Activated CD4-positive, CD25-positive, alpha-beta regulatory T cell treated with anti-CD3 and anti-CD28 coated beads, Interleukin-2, amount 50 U/mL, for 24 hours (primary cell): ENCODE results near the gene SYNPR.

ENCODE experiments used
- ATAC-seq, 2 donors: fragments of 150-1000 bp; cut with Tn5 transposase; one replicate each; pipeline ENCODE4 v1.10.0; 2021; ENCODE audit warnings: mild to moderate bottlenecking in 1 of 2, moderate library complexity in 1 of 2

SYNPR gene

DNA sequence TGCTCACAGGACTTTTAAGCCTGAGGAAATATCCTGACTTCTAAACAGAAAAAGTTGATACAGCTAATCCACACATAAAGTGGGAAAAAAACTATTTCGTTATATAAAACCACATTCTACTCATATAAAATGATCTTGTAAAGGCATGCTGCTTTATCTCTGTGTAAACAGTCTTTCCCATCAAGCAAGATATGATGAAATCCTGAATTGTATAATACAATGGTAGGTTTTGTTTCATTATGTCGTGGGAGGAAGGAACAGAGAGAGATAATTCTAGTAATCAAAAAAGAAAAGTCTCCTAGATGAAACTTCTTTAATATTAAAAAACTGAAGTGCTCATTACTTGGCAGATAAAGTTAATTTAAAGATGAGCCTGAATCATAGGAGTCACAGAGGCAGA lies 281.8 kb downstream of the SYNPR start:
- no peak for ATAC-seq

DNA sequence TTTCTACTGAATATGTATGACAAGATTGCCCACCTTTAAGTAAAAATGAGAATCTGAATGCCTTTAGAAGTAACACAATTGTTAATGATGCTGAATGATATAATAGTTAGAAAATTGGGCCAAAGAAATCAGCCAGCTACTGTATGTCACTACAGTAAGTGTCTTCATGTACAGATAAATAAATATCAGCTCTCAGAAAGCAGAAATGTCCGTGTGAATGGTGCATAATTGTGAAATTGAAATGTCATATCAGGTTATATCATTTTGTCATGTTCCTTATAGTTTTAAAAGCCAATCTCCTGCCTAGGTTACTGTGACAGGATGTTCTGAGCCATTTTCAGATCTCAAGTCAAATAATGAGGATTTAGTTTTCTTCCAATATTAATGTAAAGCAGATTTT lies 283.8 kb downstream of the SYNPR start:
- no peak for ATAC-seq

DNA sequence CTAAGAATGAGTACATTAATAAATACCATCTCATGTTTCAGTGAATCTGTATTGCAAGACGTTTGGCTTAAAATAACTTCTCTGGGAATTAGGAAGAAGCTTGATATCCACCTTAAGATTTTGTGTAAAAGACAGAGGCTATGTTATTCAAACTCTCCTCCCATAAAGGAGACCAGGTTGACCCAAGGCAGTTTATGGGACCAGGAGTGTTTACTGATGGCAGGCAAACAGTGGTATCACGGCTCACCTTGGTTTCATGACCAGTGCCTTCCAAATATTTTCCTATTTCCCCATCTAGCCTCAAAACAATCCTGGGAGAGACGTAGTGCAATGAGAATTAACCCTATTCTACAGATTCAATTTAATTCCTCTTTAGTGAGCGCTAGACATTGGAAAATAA lies 284.2 kb downstream of the SYNPR start:
- no peak for ATAC-seq

DNA sequence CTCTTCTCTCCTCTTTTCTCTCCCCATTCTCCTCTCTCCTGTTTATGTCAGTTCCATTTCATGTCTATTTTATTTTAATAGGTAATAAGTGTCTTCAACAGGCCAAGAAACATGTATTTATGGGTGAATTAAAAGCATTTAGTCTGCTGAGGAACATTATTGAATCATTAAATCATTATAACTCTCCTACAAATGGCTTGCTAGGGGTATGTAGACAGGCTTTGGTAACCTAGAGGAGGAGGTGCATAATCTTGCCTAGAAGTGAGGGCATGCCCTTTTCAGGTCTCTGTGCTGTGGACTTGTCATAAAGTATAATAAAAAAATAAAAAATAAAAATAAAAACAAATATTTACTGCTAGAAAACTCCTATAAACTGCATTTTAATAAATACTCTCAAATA lies 285.5 kb downstream of the SYNPR start:
- ATAC-seq = no peak

DNA sequence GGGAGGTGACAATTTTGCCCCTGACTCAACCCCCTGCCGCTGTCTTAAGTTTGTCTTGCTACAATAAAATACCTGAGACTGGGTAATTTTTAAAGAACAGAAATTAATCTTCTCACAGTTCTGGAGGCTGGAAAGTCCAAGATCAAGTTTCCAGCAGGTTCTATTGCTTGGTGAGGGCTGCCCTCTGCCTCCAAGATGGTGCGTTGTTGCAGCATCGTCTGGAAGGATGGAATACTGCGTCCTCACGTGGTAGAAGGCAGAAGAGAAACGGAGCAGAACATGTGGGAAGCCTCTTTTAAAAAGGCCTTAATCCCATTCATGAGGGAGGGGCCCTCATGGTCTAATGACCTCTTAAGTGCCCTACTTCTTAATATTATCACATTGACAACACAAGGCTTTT lies 287.1 kb downstream of the SYNPR start:
- no peak for ATAC-seq

DNA sequence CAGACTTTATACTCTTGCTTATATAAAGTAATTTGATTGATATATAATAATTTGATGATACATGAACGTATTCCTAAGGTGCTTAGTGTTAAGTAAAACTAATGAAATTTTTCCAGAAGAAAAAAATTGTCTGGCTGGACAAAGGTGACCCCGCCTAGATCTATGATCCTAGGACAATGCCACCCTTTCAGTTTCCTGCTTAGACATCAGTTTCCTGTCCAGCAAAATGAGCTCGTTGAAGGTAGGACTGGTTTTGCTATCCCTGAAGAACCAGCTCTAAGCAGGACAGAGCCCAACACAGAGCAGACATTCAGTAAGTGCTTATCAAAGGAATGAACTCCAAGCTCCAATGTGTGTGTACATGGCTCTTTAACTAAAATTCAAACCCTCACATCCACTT lies 293.6 kb downstream of the SYNPR start:
- no peak for ATAC-seq

DNA sequence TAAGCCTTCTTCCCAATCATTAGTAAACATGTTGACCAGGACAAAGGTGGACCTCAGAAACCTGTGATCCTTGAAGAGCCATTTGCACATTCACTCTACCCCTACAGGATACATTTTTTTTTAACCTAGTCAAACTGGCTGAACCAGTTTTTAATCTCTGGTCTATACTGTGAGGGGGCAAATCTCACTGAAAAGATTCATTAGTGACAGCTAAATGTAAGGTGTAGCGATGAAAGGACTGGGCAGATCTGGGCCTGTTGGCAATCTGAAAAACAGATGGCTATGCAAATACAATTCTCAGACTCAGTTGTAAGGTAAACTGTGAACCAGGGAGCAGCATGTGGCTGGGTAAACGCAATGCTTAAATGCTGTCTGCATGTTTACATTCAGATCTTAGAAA lies 298.7 kb downstream of the SYNPR start:
- no peak for ATAC-seq

DNA sequence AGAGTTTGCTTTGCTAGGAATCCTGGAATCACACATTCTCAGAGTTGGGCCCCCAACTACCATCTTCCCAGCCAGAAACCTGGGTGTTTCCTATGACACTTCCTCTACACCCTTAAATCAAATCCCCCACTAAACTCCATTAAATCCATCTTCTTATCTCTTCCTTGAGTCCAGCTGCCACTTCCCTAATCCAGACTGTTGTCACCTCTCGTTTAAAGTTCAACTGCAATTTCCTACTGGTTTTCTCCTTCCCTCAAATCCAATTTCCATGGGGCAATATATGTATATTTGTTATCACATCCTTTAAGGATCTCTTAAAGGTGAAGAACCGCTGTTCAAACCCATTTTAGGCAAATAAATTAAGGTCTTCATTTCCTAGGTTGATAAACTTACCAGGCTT lies 300.8 kb downstream of the SYNPR start:
- no peak for ATAC-seq

DNA sequence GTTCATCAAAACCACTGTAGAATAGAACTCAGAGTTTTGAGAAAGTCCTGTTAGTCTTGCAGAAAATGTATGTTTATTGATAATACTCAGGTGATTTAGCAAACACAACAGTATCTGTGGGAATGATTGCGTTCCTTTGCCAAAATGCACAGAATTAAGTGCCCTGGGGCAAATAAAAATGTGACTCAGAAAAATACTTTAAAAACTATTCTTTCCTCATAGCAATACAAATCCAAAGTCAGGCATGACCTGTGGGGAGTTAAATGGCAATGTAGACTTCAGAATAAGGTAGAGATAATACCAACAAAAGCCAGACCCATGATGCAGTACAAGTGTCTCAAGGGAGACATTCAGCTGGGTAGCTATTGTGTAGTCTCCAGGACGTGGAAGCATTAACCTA lies 302.0 kb downstream of the SYNPR start:
- ATAC-seq = no peak

DNA sequence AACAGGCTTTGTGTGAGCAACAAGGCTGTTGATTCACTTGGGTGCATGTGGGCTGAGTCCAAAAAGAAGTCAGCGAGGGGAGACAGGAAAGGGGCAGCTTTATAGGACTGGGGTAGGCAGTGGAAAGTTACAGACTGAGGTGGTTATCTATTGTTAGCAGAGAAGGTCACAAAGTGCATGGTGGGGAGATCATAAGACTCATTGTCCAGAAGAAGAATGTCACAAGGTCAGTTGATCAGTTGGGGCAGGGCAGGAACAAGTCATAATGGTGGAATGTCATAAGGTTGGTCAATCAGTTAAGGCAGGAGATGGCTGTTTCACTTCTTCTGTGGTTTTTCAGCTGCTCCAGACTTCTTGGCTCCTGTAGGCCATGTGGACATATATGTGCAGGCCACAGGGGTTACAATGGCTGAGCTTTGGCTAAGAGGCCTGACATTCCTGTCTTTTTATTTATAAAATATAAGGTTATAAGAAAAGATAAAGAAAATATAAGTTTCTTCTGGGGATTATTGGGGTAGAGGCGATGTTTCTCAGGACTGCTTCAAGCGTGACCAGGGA lies 304.9 kb downstream of the SYNPR start:
- no peak for ATAC-seq

DNA sequence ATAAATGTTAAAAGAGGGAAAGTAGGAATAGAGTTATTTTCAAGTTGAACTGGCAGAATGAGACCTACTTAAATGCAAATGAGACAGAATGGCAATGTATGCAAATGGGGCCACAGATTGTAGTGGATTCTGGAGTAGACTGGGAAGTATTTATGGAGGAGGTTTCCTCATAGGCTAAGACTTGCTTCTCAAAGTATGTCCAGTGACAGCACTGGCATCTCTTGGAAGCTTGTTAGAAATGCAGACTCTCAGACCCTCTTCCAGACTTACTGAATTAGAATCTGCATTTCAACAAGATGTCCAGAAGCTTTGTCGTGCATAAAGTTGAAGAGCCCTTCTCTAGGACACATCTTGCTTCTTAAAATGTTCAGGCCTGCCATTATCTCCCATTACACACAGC lies 306.6 kb downstream of the SYNPR start:
- ATAC-seq = no peak

DNA sequence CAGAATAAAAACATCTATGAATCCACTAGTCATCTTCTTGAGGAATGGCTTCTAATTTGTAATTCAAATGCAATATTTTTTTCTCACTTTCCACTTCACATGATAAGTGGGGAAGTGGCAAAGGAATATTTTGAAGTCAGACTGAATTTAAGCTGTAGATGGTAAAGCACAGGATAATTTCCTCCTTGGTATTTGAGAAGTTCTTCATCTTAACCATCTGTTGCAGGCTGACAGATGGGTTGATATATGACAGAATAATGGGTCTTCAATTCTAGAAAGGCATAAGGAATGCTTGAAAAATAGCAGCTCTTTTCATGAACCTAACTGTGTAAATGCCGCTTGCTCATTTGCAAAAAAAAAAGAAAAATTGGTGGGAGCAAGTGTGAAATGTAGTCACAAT lies 307.8 kb downstream of the SYNPR start:
- no peak for ATAC-seq

DNA sequence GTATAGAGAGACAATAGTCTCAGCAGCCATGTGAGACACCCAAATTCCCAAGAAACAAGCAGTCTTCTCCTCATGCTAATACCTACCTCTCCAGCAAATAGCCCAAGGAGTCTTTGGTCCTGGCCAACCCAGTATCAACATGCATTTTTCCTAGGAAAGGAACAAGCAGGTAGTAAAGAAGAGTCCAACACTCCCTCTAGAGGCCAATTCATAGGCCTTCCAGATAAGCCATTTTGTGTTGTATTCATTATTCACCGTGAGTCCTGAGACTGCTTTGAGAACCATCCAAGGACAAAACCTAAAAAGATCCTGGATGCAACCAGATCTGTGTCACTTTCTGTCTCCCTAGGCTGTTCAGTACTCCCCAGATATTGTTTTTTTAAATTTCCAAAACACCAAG lies 310.8 kb downstream of the SYNPR start:
- ATAC-seq = no peak

DNA sequence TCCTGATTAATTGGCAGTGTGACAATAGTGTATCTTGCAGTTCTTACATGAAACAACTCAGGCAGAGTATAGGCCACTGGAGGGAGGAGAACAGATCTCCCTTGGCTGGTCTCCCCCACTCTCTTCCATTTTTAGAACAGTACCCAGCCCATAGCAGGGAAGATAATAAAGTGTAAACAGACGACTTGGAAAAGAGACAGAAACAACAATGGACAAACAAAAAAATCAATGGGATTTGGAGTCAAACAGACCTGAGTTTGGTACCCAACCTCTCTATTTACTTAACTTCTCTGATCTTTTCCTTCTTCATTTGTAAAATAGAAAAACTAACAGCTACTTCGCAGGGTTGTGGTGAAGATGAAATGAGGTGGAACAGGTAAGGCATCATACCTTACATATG lies 315.7 kb downstream of the SYNPR start:
- no peak for ATAC-seq

DNA sequence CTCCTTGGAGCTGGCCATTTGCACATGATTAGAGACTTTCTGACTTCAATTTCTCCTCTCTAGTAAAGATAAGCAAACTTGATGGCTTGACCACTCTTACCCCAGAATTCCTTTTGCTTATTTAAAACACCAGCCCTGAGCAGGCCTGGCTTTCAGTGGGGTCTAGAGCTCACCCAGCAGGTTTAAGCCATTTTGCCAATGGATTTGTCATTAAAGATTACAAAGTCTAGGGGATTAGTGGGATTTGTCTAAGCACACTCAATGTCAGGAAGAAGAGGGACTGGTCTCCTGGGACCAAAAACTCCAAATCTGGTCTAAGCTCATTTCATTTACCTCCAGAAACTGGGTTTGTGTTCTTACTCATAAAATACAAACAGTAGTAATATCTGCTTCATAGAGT lies 317.1 kb downstream of the SYNPR start:
- no peak for ATAC-seq

DNA sequence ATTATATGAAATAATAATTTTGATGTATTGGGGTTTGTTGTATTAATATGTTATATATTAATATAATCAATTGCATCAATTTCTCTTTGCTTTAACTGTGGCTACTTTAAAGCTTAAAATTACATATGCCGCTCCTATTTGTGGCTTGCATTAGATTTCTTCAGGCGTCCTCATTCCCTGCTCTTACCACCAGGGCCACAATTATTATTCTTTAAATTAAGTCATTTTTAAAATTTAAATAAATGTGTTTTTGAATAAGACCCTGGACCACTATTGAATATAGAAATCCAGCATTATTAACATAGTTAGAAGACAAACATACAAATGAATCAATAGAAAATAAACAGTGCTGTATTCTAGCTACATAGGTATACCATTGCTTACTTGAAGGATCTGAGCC lies 318.9 kb downstream of the SYNPR start:
- no peak for ATAC-seq

DNA sequence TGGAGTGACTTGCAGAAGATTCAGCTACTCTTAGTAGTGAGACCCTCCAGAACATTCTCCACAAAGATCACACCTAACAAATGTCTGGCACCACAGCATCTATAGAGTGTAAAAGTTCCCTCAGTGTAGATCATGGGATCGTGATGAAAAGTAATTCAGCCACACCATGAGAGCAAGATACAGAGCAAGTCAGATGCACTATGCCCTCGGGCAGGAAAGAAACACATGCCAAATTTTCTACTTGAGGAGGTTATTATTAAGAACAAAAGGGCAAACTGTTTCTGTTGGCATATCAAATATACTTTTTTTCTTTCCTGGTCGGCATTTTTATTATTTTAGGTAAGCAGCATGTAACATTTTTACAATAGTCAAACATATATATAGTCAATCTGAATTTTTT lies 329.6 kb downstream of the SYNPR start:
- no peak for ATAC-seq

DNA sequence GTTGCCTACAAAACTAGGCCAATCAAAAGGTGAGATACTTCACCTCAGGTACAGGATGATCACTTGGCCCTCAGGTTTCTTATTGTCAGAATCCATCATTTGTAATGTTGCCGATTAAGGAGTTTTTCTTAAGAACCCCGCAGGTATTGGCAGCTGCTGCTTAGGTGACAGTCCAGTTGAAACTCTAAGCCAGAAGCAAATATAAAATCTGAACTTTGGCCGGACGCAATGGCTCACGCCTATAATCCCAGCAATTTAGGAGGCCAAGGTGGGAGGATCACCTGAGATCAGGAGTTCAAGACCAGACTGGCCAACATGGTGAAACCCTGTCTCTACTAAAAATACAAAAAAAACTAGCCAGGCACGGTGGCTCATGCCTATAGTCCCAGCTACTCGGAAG lies 331.3 kb downstream of the SYNPR start:
- ATAC-seq = no peak

DNA sequence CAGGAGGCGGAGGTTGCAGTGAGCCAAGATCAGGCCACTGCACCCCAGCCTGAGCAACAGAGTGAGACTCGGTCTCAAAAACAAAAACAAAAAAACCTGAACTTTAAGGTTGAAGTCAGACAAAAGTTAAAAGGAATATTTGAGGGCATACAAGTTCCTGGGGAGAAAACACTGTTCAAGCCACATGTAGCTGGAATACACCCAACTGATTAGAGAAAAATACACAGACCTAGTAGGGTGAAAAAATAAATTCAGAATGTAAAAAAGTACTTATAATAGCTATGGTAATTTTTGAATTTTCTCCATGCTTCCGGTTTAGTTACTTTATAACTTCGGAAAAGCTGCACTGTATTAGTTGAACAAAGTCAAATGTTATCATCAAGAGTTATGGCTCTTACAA lies 331.7 kb downstream of the SYNPR start:
- ATAC-seq = no peak

DNA sequence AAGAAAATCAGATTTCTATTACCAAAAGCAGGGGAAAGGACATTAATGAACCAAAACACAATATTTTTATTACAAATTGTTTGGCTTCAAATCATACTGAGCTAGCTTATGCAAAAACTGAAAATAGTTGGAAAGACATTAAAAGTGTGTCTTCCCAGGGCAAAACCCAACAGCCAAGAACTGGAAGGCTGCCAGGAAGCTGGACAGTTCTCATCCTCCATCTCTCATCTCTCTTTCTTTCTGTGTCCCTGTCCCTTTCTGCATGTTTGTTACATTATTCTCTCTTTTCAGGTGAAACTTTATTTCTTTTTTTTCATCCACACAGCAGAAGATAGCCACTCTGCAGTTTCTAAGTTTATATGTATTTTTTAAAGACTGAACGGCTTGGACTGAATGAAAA lies 333.3 kb downstream of the SYNPR start:
- no peak for ATAC-seq

DNA sequence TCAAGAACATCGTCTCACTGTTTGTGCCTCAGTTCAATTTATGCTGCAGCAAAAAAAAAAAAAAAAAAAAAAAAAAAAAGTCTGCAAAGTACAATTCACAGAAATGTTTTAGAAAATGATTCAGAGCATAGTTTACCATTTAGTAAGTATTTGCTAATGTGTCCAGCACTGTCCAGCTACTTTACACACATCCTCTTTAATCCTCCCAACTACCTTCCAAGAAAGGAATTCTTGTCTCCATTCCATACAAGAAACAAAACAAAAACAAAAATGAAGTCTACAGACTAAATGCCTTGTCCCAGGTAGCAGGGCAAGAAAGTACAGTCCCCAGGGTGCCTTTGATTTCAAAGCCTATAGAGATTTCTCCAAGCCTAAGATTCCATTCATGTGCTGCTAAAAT lies 335.5 kb downstream of the SYNPR start:
- ATAC-seq = no peak

DNA sequence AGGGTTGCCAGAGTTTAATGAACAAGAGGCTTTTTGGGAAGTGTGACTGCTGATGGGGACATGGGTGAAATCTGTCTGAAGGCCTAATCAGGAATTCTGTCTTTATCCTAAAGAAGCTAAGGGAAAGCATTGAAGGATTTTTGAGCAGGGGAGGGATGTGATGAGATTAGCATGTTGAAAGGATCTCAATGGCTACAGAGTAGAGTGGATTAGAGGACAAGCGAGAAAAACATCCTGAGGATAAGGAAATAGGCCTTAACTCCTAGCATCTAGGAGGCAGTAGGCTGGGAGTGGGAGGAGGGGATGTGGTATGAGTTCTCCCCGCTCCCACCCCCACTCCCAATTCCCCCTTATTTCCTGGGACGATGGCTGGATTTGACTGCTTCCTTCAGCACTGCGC lies 339.3 kb downstream of the SYNPR start:
- no peak for ATAC-seq

DNA sequence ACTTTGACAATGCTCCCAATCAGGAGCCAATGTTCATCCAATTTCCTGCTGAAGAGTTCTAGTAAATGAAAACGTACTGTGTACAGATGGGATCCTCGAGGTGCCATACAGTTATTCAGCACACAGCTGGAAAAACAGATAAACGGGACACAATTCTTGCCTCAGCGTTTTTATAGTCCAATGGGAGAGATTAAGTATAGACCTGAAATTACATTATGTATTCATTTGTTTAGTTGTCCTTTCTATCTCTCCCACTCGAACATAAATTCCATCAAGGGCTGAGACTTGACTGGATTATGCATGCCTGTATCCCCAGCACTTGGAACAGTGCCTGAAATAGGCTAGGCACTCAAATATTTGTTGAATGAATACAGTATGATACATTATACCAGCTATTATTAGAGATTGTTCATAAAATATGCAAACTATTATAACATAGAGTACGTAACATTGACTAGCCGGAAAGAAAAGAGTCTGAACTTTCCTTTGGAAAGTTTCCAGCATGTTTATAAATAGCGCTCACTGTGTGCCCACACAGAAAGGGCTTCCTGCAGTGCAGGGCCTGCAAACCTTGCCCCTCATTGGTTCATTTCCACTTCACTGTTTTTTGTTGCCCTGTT lies 346.9 kb downstream of the SYNPR start:
- no peak for ATAC-seq

DNA sequence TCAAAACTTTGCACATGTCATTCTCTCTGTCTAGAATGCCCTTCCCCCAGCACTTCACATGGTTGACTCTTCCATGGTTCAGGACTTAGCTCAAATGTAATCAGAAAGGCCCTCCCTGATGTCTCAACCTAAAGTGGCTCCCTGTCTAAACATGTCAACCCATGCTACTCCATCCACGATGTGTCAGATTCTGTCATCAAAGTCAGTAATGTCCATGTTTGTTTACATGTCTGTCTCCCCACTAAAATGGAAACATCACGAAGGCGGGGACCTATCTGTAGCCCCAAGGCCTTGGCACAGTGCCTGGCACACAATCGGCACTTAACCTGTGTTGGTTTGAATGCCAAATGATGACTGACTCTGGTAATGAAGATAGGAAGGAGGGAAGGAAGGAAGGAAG lies 353.6 kb downstream of the SYNPR start:
- no peak for ATAC-seq

DNA sequence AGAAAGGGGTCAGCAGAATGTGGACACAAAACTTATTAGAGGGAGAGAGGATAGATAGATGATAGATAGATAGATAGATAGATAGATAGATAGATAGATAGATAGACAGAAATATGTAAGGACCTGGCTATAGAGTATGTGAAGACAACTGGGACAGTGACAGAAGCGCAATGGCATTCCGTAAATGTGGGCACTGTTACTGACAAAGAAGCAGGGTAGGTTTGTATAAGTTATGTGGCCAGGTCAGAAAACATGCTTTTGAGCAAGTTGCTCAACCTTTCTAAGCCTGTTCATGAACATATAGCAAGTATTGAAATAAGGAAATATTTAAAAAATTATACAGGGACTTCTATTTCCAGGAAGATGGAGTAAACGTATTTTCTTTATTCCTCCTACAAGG lies 357.1 kb downstream of the SYNPR start:
- no peak for ATAC-seq

DNA sequence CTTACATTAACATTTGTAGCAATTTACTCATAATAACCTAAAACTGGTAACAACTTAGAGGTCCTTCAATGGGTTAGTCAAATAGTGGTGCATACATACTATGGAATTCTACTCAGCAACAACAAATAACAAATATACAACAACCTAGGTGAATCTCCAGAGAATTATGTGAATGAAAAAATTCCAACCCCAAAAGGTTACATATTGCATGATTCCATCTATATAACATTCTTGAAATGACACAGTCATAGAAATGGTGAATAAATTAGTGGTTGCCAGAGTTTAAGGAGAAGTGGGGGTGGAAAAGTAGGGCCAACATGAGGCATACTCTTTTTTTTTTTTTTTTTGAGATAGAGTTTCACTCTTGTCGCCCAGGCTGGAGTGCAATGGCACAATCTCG lies 361.7 kb downstream of the SYNPR start:
- ATAC-seq = no peak
